Suppressor macrophage (primary cell): ENCODE measurements around the gene MTFR1L.

Experiments used
- DNase-seq, 4 experiments: peaks; one replicate each; pipeline ENCODE4 v3.0.0-alpha.2; 2020 to 2022

MTFR1L gene

DNA sequence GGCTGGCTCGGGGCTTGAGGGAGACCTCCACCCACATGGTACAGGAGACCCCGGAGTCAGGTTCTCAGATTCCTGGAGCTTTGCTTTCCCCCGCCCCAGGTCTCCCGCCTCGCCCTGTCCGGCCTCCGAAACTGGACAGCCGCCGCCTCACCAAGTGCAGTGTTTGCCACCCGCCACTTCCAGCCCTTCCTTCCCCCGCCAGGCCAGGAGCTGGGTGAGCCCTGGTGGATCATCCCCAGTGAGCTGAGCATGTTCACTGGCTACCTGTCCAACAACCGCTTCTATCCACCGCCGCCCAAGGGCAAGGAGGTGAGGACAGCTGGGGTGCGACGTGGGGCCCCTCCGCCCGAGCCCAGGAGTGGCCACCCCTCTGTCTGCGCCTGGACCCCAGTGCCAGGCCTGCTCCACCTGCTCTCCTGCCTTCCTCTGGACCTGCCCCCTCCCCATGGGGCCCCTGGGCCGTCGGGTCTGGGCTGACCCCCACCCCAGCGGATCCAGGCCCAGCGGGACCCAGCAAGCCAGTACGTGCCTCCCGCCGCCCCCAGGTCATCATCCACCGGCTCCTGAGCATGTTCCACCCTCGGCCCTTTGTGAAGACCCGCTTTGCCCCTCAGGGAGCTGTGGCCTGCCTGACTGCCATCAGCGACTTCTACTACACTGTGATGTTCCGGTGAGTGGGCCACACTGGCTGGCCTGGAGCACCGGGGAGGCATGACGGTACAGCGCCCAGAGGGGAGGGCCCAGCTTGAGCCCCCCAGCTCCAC is 11.1 kb upstream of the MTFR1L start:
- DNase-seq: no peak

DNA sequence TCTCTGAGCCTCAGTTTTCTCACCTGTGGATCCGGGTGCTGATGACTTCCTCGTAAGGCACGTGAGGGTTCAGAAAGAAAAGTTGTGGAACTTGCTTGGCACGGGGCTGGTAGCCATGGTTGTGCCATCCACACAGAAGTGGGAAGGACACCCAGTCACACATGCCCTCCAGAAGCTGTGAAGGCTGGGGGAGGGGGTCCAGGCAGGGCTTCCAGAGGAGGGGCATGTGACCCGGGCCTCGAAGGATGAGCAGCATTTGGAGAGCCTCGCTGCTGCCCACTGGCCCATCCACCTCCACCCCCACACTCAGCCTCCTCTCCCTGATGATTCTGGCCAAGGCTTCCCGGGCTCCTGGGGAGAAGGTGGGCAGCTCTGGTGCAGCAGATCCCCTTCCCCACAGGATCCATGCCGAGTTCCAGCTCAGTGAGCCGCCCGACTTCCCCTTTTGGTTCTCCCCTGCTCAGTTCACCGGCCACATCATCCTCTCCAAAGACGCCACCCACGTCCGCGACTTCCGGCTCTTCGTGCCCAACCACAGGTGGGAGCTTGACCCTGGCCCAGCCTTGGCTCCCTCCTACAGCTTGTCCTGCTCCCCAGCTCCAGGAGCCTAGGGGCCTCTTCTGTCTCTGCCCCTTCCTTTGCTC is 10.3 kb upstream of the MTFR1L start:
- peak; percentile 67 to 86 (median 79) for DNase-seq

DNA sequence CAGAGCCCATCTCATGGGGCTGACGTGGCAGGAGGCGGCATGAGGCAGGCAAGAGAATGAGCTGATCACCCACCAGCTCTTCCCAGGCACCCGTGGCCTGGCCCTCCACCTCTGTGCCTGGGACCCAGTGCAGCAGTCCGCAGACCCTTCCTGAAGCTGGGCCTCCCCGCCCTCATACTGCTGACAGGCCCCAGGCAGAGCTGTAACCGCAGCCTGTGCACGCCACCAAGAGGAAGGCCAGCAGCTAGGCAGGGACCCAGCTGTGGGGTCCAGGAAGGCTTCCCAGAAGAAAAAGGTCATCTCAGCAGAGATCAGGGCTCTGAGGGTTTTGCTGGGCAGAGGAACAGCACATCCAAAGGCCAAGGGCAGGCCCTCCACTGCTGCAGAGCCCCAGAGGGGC is 9.8 kb upstream of the MTFR1L start:
- no peak for DNase-seq

DNA sequence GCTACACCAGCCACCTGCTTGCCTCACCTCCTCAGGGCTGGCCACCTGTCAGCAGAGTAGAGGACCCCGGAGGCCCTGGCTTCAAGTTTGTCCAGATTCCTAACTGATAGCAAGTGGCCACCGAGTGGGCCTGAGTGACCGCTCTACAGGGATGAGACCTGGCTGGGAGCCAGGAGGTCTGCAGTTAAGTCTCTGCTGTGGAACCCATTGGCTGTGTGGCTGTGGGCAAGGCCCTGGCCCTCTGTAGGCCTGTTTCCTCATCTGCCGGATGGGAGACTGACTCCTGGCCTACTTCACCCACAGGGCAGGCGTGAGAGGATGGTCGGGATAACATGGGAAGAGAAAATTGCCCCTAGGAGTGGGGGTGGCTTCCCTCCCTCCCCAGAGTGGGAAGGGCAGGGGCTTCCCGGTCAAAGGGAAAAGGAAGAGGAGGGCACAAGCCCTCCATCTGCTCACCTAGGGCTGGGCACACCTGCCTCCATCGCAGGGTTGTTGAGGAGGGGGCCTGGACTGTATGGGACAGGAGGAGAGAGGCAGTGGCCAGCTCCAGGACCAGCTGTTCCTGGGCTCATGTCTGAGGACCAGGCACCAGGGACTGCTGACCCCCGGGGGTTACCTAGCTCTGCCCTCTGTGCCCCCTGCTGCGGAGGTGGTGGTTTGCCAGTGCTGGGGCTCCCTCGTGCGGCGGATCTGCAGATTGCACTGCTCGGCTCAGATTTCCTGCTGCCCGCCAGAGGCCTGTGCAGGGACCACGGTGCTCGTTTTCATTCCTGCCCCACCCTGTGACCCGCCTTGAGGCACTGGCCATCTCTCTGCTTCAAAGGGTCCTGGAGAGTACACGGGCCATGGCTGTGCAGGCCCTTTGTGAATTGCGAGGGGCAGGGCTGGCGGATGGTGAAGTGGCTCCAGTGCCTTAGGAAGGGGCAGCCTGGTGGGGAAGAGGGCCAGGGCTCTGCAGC is 9.1 kb upstream of the MTFR1L start:
- peak; percentile 66 to 85 (median 77) for DNase-seq

DNA sequence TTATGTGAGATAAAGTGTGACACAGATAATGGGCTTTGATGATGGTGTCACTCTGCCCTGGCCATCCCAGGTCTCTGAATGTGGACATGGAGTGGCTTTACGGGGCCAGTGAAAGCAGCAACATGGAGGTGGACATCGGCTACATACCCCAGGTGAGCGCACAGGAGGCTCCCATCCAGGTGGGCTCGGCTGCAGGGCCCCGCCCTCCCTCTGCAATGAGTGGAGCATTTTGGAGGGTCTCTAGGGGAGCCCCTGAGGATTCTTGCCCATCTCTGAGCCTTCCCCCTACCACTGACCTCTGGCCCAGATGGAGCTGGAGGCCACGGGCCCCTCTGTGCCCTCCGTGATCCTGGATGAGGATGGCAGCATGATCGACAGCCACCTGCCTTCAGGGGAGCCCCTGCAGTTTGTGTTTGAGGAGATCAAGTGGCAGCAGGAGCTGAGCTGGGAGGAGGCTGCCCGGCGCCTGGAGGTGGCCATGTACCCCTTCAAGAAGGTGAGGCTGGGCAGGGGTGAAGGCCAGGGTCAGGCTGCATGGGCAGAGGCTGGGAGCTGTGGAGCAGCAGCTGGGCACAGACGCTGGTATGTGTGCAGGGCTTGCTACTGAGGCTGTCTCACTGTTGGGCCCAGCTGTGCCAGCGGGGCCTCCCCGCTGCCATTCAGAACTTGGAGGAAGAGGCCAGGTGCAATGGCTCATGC is 8.2 kb upstream of the MTFR1L start:
- DNase-seq: no peak

DNA sequence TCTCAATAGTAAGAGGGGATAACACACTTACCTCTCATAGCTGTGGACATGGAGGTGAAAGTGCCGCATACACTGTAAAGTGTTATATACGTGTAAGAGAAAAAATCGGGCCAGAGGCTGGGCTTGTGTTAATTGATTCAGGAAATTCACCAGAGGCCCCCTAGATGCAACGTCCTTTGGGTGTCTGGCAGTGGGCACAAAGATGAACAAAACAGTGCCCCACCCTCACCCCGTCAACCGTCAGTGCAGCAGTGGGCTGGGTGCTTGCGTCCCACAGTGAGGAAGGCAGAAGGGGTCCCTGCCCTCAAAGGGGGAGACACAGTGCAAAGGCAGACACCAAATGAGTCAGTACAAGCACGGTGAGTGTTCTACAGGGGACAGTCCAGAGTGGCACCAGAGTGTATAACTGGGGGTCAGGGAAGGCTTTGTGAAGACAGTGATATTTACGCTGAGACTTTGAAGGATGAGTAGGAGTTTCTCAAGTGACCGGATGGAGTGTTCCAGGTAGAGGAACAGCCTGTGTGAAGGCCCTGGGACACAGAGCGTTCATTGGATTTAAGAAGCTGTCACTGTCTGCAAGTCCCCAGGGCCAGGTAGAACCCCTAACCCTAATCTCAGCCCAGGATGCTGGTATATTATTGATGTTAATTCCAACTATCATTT is 6.6 kb upstream of the MTFR1L start:
- DNase-seq: no peak

DNA sequence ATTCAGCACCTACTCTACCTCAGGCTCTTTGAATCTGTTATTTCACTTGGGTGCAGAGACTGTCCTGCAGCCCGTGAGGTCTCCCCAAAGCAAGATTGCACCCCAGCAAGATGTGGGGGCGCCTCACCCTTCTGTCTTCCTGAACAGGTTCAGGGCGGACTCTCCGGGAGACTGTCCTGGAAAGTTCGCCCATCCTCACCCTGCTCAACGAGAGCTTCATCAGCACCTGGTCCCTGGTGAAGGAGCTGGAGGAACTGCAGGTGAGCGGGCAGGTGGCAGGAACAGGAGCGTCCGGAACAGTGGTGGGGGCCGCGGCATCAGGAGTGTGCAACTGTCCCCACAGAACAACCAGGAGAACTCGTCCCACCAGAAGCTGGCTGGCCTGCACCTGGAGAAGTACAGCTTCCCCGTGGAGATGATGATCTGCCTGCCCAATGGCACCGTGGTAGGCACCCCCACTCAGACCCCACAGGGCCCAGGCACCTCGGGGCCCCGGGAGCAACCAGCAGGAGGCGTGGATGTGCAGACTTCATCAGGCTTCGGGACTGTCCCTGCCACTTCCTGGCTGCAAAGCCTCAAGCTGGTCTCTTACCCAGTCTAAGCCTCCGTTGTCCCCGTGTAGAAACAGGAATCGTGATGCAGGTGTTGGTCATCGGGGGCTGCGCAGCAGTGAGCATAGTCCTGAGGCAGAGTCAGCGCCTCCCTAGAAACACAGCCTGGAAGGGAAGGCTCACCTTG is 5.9 kb upstream of the MTFR1L start:
- DNase-seq: no peak

DNA sequence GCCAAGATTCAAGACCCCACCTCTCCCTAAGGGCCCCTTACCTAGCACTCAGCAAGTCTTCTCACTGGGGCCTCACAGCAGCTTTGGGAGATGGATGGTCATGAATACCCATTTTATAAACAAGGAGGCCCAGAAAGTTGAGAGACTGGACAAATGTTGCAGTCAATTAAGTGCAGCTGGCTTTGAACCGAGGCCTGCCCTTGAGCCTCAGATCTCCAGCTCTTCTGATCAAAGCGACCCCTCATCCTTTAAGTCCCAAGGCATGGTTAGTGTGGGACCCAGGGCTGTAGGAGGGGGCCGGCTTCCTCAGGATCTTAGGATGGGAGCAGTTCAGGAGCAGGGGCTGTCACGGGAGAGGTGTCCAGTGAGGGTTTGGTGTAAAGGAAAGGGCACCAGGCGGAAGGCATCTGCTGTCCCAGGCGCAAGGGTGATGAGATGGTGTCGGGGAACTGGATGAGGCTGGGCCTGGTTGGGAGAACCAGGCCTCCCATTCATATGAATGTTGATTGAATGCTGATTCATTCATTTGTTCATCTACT is 5.1 kb upstream of the MTFR1L start:
- DNase-seq: no peak

DNA sequence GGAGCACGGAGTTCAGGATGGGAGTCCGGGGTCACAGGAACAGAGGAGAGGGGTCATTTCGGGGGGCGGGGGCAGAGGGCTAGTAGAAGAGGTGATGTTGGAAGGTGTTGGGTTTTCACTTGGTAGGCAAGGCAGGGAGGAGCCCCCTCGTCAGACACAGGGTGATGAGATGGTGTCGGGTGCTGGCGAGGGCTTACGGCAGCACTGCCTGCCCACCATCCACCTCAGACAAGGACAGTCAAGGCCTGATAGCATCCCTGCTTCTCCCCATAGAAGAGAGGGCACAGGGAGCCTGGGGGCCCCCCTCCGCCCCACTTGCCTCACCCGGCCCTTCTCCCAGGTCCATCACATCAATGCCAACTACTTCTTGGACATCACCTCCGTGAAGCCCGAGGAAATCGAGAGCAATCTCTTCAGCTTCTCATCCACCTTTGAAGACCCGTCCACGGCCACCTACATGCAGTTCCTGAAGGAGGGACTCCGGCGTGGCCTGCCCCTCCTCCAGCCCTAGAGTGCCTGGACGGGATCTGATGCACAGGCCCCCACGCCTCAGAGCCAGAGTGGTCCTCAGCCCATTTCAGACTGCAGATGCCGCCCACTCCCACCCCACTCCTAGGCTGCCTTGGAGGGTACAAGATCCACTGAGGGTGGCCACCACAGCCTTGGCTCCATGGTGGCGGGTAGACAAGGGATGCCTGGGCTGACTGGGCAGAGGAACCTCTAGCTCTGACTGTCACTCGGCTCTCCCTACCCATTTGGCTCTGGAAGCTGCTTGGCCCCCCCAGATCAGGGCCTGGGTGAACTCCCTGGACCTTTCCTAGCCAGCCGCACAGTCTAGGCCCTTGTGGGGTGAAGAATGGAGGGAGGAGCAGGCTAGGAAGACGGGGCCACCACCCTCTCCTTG is 4.3 kb upstream of the MTFR1L start:
- DNase-seq: no peak

DNA sequence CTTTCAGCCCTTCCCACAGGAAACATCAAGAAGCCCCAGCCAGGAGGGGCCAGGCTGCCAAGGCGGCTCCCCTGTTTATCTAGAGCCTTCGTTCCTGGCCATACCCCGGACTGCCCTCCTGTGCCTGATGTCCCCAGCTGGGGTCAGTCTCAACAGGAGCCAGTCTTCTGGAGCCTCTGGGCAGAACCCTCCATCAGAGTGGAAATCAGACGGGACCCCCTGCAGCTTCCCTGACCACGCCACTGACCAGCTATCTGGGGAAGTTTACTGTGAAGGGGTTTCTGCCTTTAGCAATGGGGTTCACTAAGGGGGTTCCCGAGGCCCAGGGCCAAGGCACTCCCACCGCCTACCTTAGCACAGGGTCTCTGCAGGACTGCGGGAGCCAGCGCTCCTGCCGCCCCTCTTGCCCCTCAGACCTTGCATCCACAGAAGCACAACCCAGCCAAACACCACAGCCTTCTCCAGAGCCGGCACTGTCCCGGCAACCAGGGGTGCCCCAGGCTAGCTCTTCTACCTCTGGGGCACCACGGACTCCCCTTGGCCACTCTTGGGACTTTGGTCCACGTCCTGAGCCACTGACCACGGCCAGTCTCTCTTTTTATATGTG is 3.5 kb upstream of the MTFR1L start:
- DNase-seq: no peak

DNA sequence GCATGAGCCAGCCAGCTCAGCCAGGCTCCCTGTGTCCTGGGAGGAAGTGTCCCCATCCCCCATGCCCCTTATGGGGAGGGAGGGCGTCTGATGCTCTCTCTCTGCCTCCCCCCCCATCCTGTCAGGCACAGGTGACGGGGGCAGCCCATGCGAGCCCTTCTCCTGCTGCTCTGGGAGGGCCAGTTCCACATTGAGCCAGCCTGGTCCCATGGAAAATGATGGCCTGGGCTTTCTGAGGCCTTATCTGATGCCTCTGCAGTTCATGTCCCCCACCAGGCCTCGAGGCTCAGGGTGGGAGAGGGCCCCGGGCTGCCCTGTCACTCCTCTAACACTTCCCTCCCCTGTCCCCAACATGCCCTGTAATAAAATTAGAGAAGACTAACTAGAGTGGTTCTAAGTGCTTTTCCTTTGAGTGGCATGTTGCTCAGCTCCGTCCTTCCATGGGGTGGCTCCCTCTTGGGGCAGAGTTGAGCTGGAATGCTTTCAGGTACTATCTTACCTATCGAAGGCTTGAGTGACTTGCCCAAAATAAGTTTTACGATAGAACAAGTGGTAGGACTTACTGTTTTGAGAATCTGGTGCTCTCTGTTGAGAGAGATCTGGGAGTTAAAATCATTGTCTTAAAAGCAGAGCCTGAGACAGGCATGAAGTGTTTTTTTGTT is 1.8 kb upstream of the MTFR1L start:
- no peak for DNase-seq

DNA sequence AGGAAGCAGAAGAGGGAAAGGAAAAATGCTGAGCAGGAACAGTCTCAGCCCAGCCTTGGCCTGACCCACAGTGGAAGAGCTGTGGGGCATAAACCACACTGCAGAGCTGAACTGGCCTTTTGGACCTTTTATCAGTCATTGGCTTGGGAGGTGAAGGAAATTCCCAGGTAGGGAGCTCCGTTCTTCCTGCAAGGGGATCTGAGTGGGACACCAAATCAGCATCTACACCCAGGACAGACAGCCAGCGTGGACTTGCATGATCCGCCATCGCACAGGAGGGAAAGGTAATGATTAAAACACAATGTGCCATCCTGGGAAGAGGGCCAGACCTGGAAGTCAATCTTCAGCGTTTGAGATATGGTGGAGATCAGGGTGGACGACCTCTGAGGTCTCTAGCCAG is 1.2 kb upstream of the MTFR1L start:
- no peak for DNase-seq

DNA sequence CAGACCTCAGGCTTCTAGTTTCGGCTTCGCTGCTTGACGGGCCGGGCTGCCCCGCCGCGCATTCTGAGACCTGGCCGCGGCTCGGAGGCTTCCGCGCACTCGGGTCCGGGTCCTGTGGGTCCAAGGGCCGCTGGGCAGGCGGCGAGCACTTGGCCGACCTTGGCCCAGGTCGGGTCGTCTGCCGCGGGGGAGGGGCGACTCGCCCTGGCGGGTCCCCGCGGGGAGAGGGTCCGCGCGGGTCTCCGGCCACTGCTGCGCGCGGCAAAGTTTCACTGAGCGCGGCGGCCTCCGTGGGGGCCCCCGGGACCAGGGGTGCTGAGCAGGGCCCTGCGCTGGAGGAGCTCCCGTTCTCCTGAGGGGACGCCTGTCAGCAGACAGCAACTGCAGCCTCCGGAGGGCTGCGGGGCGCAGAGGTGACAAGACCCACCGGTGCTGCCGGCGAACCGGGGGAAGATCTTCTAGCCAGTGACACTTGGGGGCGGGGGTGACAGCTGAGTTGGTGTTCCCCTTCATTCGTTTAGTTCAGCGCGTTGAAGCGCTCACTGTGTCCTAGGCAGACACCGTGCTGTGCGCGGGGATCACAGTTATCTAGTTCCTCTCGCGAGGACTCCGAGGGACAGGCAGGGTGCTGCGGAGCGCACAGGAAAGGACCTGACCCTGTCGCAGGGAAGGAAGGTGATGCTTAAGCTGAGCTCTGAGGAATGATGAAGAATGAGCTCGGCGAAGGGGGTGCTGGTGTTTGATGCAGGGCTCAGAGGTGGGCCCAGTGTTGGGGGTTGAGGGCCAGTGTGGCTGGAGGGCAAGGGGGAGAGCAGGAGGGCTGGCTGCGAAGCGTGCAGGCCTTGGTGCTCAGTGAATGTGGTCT is 725 bp downstream of the MTFR1L start:
- DNase-seq: peak; percentile 67 to 82 (median 82)

DNA sequence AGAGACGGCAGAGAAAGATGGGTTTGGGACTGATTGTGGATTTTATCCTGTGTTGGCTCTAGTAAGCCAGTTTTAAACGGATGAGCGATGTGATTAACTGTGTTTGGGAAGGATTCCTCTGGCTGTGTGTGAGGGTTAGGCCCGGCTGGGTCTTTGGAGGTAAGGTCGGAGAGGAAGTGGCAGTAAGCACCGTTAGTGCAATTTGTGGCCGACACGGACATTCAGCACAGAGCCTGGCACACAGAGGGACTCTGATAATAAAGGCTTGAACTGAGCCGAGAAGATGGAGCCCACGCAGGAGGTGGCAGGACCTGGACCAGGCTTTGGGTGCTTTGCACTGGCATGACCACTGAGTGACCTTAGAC is 1.3 kb downstream of the MTFR1L start:
- DNase-seq: no peak

DNA sequence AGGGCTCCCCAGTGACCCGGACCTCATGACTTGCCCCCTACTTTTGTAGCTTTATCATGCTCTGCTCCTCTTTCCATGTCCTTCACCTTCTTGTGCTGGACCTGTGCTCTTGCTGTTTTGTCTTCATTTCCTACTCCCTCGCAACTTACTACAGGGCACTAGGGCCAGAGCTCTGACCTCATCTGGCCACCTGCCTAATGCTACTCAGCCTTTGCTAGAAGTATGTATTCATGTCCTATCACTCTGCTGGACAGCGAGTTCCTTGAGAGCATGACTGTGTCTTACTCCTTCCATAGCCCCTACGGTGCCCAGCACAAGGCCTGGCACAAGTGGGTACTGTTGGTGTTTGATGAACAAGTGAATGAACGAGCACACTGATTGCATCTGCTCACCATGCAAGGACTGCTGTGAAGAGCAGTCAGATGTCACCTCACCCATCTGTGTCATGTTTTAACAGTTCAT is 1.9 kb downstream of the MTFR1L start:
- no peak for DNase-seq

DNA sequence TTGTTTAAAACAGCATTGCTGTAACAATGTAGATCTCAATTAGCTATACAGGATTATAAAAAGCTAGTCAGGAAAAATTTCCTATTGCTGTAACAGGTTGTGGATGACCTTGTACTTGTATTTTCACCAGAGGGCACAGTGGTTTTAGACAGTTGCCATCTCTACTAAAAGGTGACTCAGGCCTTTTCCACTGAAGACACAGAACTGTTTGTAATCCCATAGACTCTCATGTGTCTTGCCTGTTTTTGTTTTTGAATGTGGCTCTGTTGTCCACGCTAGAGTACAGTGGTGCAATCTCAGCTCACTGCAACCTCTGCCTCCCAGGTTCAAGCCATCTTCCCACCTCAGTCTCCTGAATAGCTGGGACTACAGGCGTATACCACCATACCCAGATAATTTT is 5.9 kb downstream of the MTFR1L start:
- no peak for DNase-seq

DNA sequence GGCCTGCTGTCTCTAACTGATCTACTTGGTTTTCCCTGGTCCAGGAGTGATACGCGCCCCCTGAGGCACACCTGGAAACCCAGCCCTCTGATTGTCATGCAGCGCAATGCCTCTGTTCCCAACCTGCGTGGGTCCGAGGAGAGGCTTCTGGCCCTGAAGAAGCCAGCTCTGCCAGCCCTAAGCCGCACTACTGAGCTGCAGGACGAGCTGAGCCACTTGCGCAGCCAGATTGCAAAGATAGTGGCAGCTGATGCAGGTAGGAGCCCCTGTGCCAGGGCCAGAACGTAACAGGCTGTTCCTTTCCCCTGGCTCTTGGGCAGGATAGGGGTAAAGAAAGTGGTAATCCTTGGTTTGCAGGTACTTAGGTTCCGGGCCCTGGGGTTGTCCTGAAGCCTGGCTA is 6.8 kb downstream of the MTFR1L start:
- no peak for DNase-seq

DNA sequence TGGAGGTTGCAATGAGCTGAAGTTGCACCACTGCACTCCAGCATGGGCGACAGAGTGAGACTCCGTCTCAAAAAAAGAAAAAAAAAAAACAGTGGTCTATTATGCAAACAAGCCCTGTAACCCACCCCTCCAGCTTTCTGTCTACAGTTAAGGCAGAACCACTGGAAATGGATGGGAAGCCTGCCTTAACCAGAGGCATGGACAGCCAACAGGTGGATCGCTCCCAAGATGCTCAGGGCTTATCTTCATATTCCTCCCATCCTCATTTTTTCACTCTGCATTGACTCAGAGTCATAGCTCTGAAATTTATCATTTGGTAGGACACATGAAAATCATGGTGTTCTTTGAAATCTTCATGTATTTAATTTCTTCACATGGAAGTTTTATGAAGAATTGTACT is 8.7 kb downstream of the MTFR1L start:
- no peak for DNase-seq
